HCT116 (cell line): ENCODE results near the gene ZDHHC21. TPM values are rescaled to one million over a fixed set of nuclear protein-coding genes. Genes with fewer than 3 reads are reported as not detected.

Experiments used
- ATAC-seq: fragments of 200-7000 bp; cut with Tn5 transposase; 2 replicates; pipeline ENCODE4 v1.9.1; 2020; ENCODE audit warnings: mild to moderate bottlenecking, moderate library complexity
- BruUV-seq: library from RNA; stranded (reverse); fragments of 400-500 nt; replicated peaks from 2 replicates; lab custom pipeline; 2021; lab: Mats Ljungman, UMichigan
- CTCF ChIA-PET: fragments of 300-600 bp; sonication (Branson Sonifier 250); formaldehyde crosslinking; loops from one replicate; lab custom pipeline; 2021; ENCODE audit warnings: antibody characterized with exemption; lab: Charles Lee
- POLR2A ChIA-PET: fragments of 300-600, 350-600 bp; sonication (Branson Sonifier 250); formaldehyde crosslinking; loops from one replicate; lab custom pipeline; 2021; ENCODE audit warnings: antibody characterized with exemption; lab: Charles Lee
- RAD21 ChIA-PET, 2 experiments: fragments of 300-600 bp; sonication (Branson Sonifier 250); formaldehyde crosslinking; loops; one replicate each; lab custom pipeline; 2023; ENCODE audit warnings: low total read pairs in 2 of 2; ENCODE audit not compliant: uncharacterized antibody in 2 of 2, unreplicated experiment in 2 of 2, low non-redundant PET in 1 of 2; lab: Charles Lee
- DNase-seq: peaks from one replicate; pipeline ENCODE4 v3.0.0-alpha.2; 2010; ENCODE audit warnings: low read depth, low spot score
- H2AFZ ChIP-seq: fragments of 200-600 bp; shearing (Covaris generic), sonication (generic); 2 replicates; pipeline ENCODE4 v1.6.1; 2017; ENCODE audit warnings: low read depth, mixed run types, mixed read lengths, antibody characterized with exemption, low read length; ENCODE audit not compliant: poor library complexity, severe bottlenecking
- H3K27ac ChIP-seq: 2 replicates; pipeline ENCODE4 v1.5.1; 2012; ENCODE audit warnings: low read depth, low read length
- H3K27me3 ChIP-seq: fragments of 200-600 bp; sonication (generic); 2 replicates; pipeline ENCODE4 v1.6.1; 2016; ENCODE audit warnings: mixed run types, low read length, mixed read lengths; ENCODE audit not compliant: insufficient read depth
- H3K36me3 ChIP-seq, 2 experiments: fragments of 200-500 bp in 1 of 2; fragments of 200-600 bp in 1 of 2; sonication (Bioruptor generic) in 1 of 2; sonication (generic) in 1 of 2; 2 replicates each; pipeline versions ENCODE4 v1.5.1 to v1.6.1; 2014 to 2016; ENCODE audit warnings: low read length in 2 of 2, inconsistent platforms in 1 of 2, mixed read lengths in 1 of 2, mixed run types in 1 of 2; ENCODE audit not compliant: insufficient read depth in 2 of 2, control insufficient read depth in 1 of 2
- H3K4me1 ChIP-seq, 2 experiments: fragments of 200-600 bp in 1 of 2; sonication (generic) in 1 of 2; 2 replicates each; pipeline versions ENCODE4 v1.5.1 to v1.6.1; 2012 to 2017; ENCODE audit warnings: low read length in 2 of 2, inconsistent platforms in 1 of 2, mild to moderate bottlenecking in 1 of 2, mixed read lengths in 1 of 2, mixed run types in 1 of 2, moderate library complexity in 1 of 2; ENCODE audit not compliant: insufficient read depth in 2 of 2, control insufficient read depth in 1 of 2
- H3K4me2 ChIP-seq: fragments of 200-600 bp; sonication (generic); 2 replicates; pipeline ENCODE4 v1.6.1; 2017; ENCODE audit warnings: mixed run types, low read length, mixed read lengths
- H3K4me3 ChIP-seq, 2 experiments: fragments of 200-600 bp in 1 of 2; sonication (generic) in 1 of 2; replicated peaks in 1 of 2; 2 replicates each; pipeline ENCODE4 v1.5.1; 2011 to 2016; ENCODE audit warnings: low read length in 2 of 2, control low read depth in 1 of 2, low read depth in 1 of 2, mild to moderate bottlenecking in 1 of 2, mixed read lengths in 1 of 2, mixed run types in 1 of 2
- H3K79me2 ChIP-seq: fragments of 200-600 bp; sonication (generic); 2 replicates; pipeline ENCODE4 v1.6.1; 2017; ENCODE audit warnings: mild to moderate bottlenecking, mixed run types, low read length, moderate library complexity, mixed read lengths; ENCODE audit not compliant: insufficient read depth
- H3K9ac ChIP-seq: fragments of 200-600 bp; sonication (generic); 2 replicates; pipeline ENCODE4 v1.6.1; 2016; ENCODE audit warnings: low read length, mixed read lengths
- H3K9me2 ChIP-seq: fragments of 200-600 bp; sonication (generic), shearing (Covaris generic); 2 replicates; pipeline ENCODE4 v1.6.1; 2017; ENCODE audit warnings: mixed run types, mild to moderate bottlenecking, moderate library complexity; ENCODE audit not compliant: insufficient read depth
- H3K9me3 ChIP-seq, 2 experiments: fragments of 200-500 bp in 1 of 2; fragments of 200-600 bp in 1 of 2; sonication (Bioruptor generic) in 1 of 2; sonication (generic) in 1 of 2; 2 replicates each; pipeline ENCODE4 v1.6.1; 2014 to 2017; ENCODE audit warnings: low read length in 2 of 2, mixed read lengths in 2 of 2, inconsistent platforms in 1 of 2, low read depth in 1 of 2, mild to moderate bottlenecking in 1 of 2, mixed run types in 1 of 2, moderate library complexity in 1 of 2; ENCODE audit not compliant: control insufficient read depth in 1 of 2, insufficient read depth in 1 of 2
- H4K20me1 ChIP-seq: fragments of 200-600 bp; sonication (generic), shearing (Covaris generic); 2 replicates; pipeline ENCODE4 v1.6.1; 2017; ENCODE audit warnings: mixed run types, mild to moderate bottlenecking, moderate library complexity; ENCODE audit not compliant: insufficient read depth
- CBX3 ChIP-seq: IDR thresholded peaks from 2 replicates; pipeline ENCODE4 v1.6.1; 2012; ENCODE audit warnings: low read depth
- SP1 ChIP-seq: IDR thresholded peaks from 2 replicates; pipeline ENCODE4 v1.6.1; 2012; ENCODE audit warnings: low read depth
- TCF7L2 ChIP-seq: IDR thresholded peaks from 2 replicates; pipeline ENCODE4 v1.7.0; 2011; ENCODE audit warnings: borderline replicate concordance, inconsistent platforms; ENCODE audit not compliant: insufficient read depth, insufficient read length; ENCODE audit errors: extremely low read depth
- ZFX ChIP-seq: fragments of 450-650 bp; IDR thresholded peaks from 2 replicates; pipeline ENCODE4 v1.6.1; 2017
- ZNF274 ChIP-seq: fragments of 200-500 bp; sonication (Bioruptor generic); IDR thresholded peaks from 2 replicates; pipeline ENCODE4 v1.6.1; 2014; ENCODE audit warnings: mild to moderate bottlenecking, low read depth, low read length, inconsistent platforms
- intact Hi-C: fragments of 100-400 bp; cut with micrococcal nuclease; formaldehyde crosslinking; loops from 2 replicates; pipeline ENCODE4 v1.10.0; 2022
- total RNA-seq: library from RNA; stranded (reverse); gene quantifications from one replicate; pipeline ENCODE4 v1.2.1, GENCODE V29; 2021; ENCODE audit not compliant: unreplicated experiment
- TF ChIP-seq, protein P1 (sequence below): IDR thresholded peaks from 2 replicates; pipeline ENCODE4 v1.6.1; 2012; ENCODE audit warnings: low read depth
- TF ChIP-seq, protein P2 (sequence below), 3 experiments: fragments of 200-600 bp in 1 of 3; sonication (generic) in 1 of 3; IDR thresholded peaks in 2 of 3; conservative IDR thresholded peaks in 1 of 3; 2 replicates each; pipeline ENCODE4 v1.5.1; 2012 to 2017; ENCODE audit warnings: low read depth in 2 of 3, low read length in 2 of 3, antibody characterized with exemption in 1 of 3, borderline replicate concordance in 1 of 3, control low read depth in 1 of 3, mild to moderate bottlenecking in 1 of 3, mixed read lengths in 1 of 3, mixed run types in 1 of 3, moderate library complexity in 1 of 3; ENCODE audit not compliant: insufficient read depth in 1 of 3

ZDHHC21 gene
- total RNA-seq, 1 experiment from 2014 or later, result 5.9 TPM

DNA sequence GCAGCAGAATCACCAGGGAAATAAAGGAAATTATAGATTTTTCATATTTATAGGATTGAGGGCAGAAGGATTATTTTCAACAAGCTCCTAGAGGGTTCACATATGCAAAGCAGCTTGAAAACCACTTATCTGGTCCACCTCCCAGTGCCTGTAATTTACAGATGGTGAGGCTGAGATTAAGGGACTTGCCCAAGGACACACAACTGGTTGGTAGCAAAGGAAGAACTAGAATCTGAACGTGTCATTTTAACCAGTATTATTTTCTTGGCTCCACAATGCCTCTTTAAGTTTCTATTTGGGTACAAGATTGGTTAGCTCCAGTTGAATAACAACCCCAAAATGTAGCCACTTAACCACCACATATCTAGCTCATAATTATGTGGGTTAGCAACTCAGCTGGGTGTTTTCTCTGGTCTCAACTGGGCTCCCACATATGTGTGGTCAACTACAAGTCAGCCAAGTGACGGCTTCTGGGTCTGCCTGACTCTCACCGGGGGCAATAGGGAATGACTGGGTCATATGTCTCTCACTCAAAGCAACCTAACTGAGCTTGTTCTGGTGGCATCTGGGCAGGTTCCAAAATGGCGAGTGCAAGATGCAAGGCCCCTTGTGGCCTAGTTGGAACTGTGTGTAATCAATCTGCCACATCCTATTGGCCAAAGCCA is 127.7 kb downstream of the ZDHHC21 start:
- BruUV-seq, result no TSS peak
- H4K20me1 ChIP-seq, result no peaks in the 10 kb centered on the region
- DNase-seq (no peak), ATAC-seq (no peak)
- H3K4me3 ChIP-seq, result no peak overlapping the region
- RAD21 ChIA-PET, result no interaction called here
- H3K36me3 ChIP-seq, result no peaks in the 10 kb centered on the region
- CTCF ChIA-PET, result no interaction called here
- TF ChIP-seq TCF7L2, result no peak
- TF ChIP-seq, protein P1, sequence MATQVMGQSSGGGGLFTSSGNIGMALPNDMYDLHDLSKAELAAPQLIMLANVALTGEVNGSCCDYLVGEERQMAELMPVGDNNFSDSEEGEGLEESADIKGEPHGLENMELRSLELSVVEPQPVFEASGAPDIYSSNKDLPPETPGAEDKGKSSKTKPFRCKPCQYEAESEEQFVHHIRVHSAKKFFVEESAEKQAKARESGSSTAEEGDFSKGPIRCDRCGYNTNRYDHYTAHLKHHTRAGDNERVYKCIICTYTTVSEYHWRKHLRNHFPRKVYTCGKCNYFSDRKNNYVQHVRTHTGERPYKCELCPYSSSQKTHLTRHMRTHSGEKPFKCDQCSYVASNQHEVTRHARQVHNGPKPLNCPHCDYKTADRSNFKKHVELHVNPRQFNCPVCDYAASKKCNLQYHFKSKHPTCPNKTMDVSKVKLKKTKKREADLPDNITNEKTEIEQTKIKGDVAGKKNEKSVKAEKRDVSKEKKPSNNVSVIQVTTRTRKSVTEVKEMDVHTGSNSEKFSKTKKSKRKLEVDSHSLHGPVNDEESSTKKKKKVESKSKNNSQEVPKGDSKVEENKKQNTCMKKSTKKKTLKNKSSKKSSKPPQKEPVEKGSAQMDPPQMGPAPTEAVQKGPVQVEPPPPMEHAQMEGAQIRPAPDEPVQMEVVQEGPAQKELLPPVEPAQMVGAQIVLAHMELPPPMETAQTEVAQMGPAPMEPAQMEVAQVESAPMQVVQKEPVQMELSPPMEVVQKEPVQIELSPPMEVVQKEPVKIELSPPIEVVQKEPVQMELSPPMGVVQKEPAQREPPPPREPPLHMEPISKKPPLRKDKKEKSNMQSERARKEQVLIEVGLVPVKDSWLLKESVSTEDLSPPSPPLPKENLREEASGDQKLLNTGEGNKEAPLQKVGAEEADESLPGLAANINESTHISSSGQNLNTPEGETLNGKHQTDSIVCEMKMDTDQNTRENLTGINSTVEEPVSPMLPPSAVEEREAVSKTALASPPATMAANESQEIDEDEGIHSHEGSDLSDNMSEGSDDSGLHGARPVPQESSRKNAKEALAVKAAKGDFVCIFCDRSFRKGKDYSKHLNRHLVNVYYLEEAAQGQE, result no peak
- no peak for TF ChIP-seq CBX3
- TF ChIP-seq, protein P2, sequence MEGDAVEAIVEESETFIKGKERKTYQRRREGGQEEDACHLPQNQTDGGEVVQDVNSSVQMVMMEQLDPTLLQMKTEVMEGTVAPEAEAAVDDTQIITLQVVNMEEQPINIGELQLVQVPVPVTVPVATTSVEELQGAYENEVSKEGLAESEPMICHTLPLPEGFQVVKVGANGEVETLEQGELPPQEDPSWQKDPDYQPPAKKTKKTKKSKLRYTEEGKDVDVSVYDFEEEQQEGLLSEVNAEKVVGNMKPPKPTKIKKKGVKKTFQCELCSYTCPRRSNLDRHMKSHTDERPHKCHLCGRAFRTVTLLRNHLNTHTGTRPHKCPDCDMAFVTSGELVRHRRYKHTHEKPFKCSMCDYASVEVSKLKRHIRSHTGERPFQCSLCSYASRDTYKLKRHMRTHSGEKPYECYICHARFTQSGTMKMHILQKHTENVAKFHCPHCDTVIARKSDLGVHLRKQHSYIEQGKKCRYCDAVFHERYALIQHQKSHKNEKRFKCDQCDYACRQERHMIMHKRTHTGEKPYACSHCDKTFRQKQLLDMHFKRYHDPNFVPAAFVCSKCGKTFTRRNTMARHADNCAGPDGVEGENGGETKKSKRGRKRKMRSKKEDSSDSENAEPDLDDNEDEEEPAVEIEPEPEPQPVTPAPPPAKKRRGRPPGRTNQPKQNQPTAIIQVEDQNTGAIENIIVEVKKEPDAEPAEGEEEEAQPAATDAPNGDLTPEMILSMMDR (IDR thresholded peaks at IDR 0.05 in 2 of 3, conservative IDR thresholded peaks at IDR 0.05 in 1 of 3; ENCODE audit: borderline replicate concordance in 1 of 3, insufficient read depth in 1 of 3, low read depth in 2 of 3, low read length in 2 of 3), result no peak
- TF ChIP-seq ZNF274, result no peak
- no peak for TF ChIP-seq SP1
- no peak for TF ChIP-seq ZFX
- no peaks in the 10 kb centered on the region for H3K4me1 ChIP-seq
- H3K27ac ChIP-seq, result no peak overlapping the region
- H3K27me3 ChIP-seq, result no peaks in the 10 kb centered on the region; the same call in 1 of the 2 replicates
- no peak overlapping the region for H3K4me2 ChIP-seq
- no peaks in the 10 kb centered on the region for H3K9me2 ChIP-seq
- H3K79me2 ChIP-seq, result no peaks in the 10 kb centered on the region
- POLR2A ChIA-PET, result no interaction called here
- no peak overlapping the region for H3K9ac ChIP-seq
- H2AFZ ChIP-seq, result no peak overlapping the region
- intact Hi-C loops, result no loop called here
- no peaks in the 10 kb centered on the region for H3K9me3 ChIP-seq
